NCI-H82 treated with DMSO at 0.1 percent for 48 hours (cell line): Measurements from ENCODE around the gene XAGE2.
"Not testable (repeated sequence)": the region's sequence is repeated elsewhere in the genome, so short reads cannot be mapped to it uniquely, and the experiment has no call there.

Experiments
- DNase-seq: peaks from one replicate; lab custom pipeline; 2025; ENCODE audit not compliant: unreplicated experiment; lab: John Stamatoyannopoulos, UW

The XAGE2 gene

DNA sequence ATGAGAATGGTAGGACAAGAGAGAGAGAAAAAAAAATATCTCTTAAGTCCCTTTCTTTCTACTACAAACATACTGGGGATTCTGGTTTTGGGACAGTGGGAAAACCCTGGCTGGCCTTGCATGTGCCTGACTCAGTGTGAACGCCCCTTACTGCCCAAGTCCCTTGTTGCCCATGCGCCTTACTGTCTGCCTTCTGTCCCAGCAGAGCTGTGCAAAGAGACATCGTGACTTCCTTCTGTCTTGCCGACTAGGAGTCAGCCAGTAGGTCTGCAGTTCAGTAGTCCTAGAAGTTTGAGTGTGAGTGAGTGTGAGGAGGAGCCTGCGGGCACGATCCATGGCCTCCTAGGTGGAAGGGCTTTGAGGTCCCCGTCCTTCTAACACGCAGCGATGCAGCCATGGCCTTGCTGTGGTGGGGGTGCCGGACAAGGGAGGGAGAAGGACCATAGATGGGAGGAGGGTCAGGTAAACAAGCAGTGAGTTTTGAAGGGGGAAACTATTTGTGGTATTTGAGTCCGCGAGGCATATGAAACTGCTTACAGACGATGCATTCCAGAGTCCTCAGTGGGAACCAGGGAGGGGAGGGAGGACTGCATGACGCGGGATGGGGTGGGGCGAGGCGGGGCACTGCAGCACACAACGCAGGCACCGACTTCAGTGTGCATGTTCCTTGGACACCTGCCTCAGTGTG, at the start of gene XAGE2:
Gene XAGE2, plus strand, starts transcription at position 654 of the 688 bp plus-strand sequence. CDS start 994 bp downstream, outside the sequence.
- DNase-seq: no peak

DNA sequence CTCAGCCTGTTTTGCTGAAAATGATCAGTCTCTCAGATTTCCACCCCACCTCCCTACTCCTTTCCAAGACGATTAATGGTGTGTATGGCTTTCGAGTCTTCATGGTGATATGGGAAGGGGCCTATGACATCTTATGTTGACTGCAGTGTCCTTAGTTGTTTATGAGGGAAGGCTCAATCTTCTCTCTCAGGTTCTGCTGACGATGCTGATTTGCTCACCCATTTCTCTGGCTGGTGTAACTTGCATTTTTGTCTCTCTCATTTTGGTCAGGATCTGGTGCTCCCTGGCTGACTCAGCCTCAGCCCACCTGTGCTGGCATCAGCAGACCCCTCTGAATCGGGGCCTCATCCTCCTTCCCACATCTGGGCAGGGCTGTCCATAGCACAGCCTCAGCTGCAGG, 31.4 kb upstream of the XAGE2 start:
- DNase-seq: no peak

DNA sequence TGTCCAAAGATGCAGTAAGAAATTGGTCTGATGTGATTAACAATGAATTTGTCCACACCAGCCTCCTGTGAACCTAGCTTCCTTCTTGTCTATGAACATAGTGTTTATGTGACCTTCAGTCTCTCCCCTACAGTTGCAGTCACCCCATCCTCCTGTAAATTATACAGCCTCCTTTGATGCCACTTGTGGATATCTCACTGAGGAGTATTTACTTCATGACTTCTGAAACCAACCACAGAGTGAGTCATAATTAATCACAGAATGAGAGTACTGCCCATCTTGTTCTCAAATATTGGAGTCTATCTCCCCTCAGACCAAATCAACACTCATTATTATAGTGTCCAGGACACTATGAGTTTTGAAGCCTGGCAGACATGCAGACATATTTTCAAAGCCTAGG, 27.3 kb upstream of the XAGE2 start:
- no peak for DNase-seq

- not testable (repeated sequence) for DNase-seq
Measured at GRCh38 chrX:52343131-52343530, 25.7 kb upstream of the XAGE2 start.

- DNase-seq: not testable (repeated sequence)
Measured at GRCh38 chrX:52345402-52345801, 23.4 kb upstream of the XAGE2 start.

GRCh38 chrX:52346174-52347165, 22.4 kb upstream of the XAGE2 start:
- DNase-seq: no peak

GRCh38 chrX:52349681-52350080, 19.1 kb upstream of the XAGE2 start:
- DNase-seq: no peak

- no peak for DNase-seq
Measured at GRCh38 chrX:52352551-52352950, 16.3 kb upstream of the XAGE2 start.

DNA sequence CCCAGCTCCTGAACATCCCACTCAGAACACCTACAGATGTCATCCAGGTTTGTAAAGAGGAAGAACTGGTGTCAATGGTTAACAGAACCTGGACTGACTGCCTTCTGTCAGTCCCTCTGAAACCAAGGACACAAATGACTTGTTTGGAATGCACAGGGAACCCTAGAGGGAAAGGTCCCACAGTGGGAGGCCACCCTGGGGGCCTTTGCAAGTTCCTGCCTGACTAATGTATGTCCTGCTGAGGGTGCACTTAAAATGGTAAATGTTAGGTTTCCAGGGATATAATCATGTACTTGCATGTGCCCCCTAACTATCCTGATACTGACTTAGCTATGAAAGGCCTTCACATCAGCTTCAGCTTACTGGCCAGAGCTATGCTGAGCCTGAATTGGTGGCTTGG, 15.0 kb upstream of the XAGE2 start:
- no peak for DNase-seq

DNA sequence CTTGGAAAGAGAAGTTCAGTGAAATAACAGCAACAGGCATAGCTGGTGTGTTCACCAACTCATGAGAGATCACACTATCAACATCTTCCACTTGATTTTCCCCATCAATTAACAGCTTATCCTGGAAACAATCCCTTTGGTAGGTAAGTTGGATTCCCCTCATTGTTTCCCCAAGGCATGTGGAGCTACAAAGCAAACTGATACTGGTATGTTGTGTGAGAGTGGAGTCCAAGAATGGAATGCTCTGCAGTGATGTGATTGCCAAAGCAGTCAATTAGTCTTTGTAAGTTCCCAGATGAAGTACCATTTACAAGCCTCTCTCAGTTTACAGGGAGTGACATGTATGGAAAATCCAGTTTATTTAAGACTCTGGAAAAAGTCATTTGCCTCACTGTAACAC, 13.7 kb upstream of the XAGE2 start:
- DNase-seq: no peak

DNA sequence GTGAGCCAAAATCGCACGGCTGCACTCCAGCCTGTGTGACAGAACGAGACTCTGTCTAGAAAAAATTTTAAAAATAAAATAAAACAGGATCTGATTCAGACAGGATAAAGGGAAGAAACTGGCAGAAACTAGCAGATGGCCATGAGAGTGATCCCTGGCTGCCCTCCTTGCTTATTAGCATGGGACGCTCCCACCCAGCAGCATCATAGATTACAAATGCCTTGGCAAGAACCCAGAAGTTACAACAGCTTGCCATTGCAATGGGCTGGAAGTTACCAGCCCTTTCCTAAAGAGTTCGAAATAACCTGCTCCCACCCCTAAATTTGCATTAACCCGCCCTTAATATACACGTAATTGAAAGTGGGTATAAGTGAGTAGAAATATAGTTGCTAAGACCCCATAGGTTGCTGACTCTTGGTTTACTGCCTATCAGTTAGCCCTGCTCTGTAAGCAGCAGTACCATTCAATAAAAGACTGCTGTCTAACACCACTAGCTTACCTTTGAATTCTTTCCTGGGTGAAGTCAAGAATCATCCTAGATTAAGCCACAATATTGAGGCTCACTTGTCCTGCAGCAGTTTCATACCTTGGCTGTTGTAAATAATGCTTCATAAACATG, 9.1 kb upstream of the XAGE2 start:
- DNase-seq: no peak

GRCh38 chrX:52361941-52362340, 6.9 kb upstream of the XAGE2 start:
- DNase-seq: no peak

GRCh38 chrX:52363247-52363883, 5.5 kb upstream of the XAGE2 start:
- no peak for DNase-seq

DNA sequence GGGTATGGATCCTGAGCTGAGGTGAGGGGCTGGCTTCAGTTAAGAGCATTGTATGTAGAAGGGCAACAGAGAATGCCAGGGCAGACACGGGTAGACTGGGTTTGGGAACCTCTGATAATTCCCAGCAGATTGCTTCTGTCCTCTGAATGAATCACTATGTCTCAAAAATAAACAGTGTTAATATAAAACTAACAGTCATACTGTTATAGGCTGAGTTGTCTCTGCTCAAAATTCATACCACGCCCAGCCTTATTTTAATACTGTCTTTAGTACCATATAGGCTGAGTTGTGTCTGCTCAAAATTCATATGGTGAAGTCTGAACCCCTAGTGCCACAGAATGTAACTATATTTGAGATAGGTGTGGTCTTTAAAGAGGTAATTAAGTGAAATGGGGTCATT, 10.0 kb downstream of the XAGE2 start:
- no peak for DNase-seq

GRCh38 chrX:52380993-52381392, 12.2 kb downstream of the XAGE2 start:
- no peak for DNase-seq

- DNase-seq: no peak
Measured at GRCh38 chrX:52410439-52411394, 41.9 kb downstream of the XAGE2 start.

GRCh38 chrX:52415304-52415703, 46.5 kb downstream of the XAGE2 start:
- DNase-seq: no peak

GRCh38 chrX:52416816-52417215, 48.0 kb downstream of the XAGE2 start:
- DNase-seq: no peak

DNA sequence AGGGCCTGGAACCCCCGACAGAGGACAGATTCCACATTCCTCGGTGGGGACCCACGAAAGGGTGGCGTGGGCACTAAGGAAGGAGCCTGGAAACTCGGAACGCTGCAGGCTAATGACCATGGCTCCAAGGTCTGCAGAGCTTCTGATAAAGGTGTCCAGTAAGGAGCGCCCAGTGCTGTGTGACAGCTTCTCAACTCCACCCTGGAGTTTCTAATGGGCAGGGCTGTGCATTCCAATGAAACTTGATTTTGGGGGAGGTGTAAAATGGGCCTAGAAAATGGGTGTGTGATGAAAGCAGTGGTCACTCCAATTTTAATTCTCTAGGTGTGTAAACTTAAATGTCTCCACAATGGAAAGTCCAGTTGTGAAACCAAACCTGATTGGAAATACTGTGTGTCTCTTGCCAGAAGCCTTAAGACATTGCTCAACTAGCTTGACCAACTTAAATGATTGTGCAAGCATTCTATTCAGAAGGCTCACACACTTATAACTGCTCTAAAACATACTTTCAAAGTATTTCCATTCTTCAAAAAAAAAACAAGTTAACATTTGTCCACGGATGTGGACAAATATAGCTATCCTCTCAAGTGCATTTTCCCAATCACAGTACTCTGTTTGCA, 52.1 kb downstream of the XAGE2 start:
- DNase-seq: no peak

DNA sequence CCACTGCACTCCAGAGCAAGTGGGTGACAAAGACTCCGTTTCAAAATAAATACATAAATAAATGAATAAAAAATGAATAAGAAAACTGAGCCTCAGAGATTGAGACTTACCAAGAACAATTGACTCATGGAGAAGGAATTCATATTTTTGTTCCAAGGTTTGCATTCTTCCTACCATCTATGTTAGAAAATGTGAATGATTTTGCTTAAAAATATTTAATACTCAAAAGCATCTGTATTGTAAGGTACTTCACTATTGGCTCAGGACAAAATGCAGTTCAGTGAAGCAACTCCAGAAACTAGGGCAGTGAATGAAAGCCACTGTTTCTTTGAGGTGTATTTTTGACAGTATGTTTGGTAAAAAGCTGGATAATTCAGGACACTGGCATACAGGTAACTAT, 54.1 kb downstream of the XAGE2 start:
- DNase-seq: no peak
